Left kidney (tissue), 2 donors: ENCODE measurements around the gene CCDC18. TPM values are rescaled to one million over a fixed set of nuclear protein-coding genes. Genes with fewer than 3 reads are reported as not detected.

Experiments used
- DNase-seq: peaks from one replicate; pipeline ENCODE4 v3.0.0-alpha.2; 2013
- polyA plus RNA-seq: library from polyadenylated mRNA; unstranded; fragments of 120-200 nt; gene quantifications from one replicate; pipeline ENCODE4 v1.2.1, GENCODE V29; 2013; ENCODE audit not compliant: insufficient read length

CCDC18 gene
- polyA plus RNA-seq, 1 donor, result 18.8 TPM

DNA sequence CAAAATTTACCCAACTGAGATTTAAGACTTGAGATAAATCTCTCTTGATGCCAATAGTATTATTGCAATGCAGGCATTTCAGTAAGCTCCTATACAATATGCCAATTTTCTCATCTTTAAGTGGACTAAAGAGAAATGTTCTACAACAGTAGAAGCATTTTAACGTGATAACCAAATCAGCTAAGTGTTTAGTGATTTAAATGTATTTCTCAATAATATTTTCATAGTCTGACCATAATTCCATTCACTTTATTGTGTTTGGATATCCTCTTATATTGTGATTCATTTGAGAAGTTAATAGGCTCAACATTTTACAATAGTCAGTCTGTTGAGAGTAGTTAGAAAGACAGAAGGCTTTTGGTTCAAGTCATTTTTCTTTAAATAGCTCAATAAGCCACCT, 120.6 kb downstream of the CCDC18 start:
- DNase-seq, result no peak

GRCh38 chr1:93302078-93302477, 121.6 kb downstream of the CCDC18 start:
- no peak for DNase-seq

GRCh38 chr1:93304716-93305138, 124.2 kb downstream of the CCDC18 start:
- peak; percentile 67 for DNase-seq

- no peak for DNase-seq
Measured at GRCh38 chr1:93306920-93307319, 126.4 kb downstream of the CCDC18 start.

DNA sequence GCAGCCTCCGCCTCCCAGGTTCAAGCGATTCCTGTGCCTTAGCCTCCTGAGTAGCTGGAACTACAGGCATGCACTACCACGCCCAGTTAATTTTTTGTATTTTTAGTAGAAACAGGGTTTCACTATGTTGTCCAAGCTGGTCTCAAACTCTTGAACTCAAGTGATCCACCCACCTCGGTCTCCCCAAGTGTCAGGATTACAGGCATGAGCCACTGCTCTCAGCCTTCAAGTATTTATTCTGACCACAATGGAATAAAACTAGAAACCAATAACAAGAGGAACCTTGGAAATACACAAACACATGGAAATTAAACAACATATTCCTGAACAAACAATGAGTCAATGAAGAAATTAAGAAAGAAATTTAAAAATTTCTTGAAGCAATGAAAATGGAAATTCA, 132.5 kb downstream of the CCDC18 start:
- no peak for DNase-seq

- no peak for DNase-seq
Measured at GRCh38 chr1:93317207-93317606, 136.7 kb downstream of the CCDC18 start.

DNA sequence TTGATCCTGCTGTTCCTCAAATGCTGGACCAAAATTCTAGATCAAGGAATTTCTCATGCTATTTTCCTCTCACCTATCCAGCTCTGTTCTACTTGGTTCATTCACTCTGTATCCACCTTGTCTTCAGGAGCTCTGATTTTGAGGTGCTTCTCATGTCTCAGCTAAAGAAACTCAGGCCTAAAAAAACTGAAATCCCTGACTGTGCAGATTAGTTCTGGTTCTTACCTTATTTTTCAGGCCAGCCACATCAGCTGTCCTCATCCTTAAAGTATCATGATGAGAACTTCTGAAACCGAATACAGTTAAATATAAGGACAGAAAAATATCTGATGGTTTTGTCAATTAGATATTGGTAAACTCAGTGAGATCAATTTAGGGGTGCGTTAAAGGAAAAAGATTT, 137.4 kb downstream of the CCDC18 start:
- DNase-seq, result no peak

DNA sequence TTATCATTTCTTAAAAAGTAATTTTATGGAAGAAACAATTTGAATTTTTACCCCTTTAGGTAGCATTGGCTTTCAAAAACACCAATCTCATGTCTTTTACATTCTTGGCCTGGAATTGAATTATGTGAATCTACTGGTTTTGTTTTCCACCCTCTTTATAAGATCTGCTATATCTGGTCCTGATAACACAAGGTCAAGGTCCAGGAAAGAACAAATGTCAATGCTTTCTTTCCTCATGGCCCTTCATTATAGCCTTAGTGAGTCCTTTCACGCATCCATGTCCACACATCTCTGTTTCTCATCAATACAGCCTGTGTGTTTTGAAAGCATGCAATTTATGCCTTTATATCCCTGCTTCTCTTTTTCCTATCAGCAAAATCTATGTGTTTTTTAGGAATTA, 141.2 kb downstream of the CCDC18 start:
- DNase-seq, result no peak

- peak; percentile 13 for DNase-seq
Measured at GRCh38 chr1:93322349-93322748, 141.8 kb downstream of the CCDC18 start.

DNA sequence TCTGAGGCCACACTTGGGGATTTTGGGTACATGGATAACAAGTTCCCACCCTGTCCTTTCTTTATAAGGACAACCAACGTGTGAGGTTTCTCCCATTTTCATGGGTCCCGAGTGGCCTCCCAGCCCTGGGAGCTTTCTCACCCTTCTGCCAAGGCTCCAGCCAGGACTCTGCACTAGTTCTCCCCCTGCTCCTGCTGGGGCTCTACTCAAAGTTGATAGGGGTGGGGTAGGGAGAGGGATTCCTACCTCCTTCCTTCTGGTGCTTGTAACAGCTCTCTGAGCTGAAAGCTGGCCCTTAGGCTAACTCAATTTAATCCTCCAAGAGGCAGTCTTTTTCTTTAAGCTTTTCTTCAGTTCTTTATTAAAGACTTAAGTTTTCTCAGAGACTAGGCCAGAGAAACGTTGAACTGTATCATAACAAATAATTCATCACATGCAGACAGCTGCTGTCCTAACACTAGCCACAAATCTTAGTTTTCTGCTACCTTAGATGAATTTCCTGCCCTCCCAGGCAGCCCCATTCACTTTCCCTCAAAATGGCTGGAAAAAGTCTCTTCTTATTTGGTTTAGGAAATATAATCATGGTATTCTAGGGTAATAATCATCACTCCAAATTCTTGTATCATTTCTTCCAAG, 142.8 kb downstream of the CCDC18 start:
- DNase-seq, result no peak

GRCh38 chr1:93324486-93325464, 144.3 kb downstream of the CCDC18 start:
- no peak for DNase-seq

Other genes starting within 250 kb of the CCDC18 start
- gene DIPK1A, start 219.3 kb upstream of the CCDC18 start, polyA plus RNA-seq, result 8.6 TPM
- 74.8 TPM for gene MTF2, start 101.4 kb upstream of the CCDC18 start, polyA plus RNA-seq
- 95.2 TPM for gene TMED5, start 311 bp upstream of the CCDC18 start, polyA plus RNA-seq
- gene DR1, start 165.2 kb downstream of the CCDC18 start, polyA plus RNA-seq, result 53.8 TPM